ENCODE data around the gene PRKAR2B.

The PRKAR2B gene

GRCh38 chr7:107100824-107101223, 56.3 kb downstream of the PRKAR2B start:
- TF ChIP-seq, protein P1, sequence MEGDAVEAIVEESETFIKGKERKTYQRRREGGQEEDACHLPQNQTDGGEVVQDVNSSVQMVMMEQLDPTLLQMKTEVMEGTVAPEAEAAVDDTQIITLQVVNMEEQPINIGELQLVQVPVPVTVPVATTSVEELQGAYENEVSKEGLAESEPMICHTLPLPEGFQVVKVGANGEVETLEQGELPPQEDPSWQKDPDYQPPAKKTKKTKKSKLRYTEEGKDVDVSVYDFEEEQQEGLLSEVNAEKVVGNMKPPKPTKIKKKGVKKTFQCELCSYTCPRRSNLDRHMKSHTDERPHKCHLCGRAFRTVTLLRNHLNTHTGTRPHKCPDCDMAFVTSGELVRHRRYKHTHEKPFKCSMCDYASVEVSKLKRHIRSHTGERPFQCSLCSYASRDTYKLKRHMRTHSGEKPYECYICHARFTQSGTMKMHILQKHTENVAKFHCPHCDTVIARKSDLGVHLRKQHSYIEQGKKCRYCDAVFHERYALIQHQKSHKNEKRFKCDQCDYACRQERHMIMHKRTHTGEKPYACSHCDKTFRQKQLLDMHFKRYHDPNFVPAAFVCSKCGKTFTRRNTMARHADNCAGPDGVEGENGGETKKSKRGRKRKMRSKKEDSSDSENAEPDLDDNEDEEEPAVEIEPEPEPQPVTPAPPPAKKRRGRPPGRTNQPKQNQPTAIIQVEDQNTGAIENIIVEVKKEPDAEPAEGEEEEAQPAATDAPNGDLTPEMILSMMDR (IDR thresholded peaks at IDR 0.05; ENCODE audit: extremely low read depth, insufficient read depth, missing control alignments) = no peak
- no peak for DNase-seq (ENCODE audit: low spot score)
- in situ Hi-C loops (cut with MboI; ENCODE audit: low pct_unique_long_range_greater_than_20kb, low sequenced_read_pairs, unreplicated experiment) = no loop called here

- TF ChIP-seq, protein P1 (IDR thresholded peaks at IDR 0.05; ENCODE audit: extremely low read depth, insufficient read depth, missing control alignments) = no peak
- in situ Hi-C loops (cut with MboI; ENCODE audit: low pct_unique_long_range_greater_than_20kb, low sequenced_read_pairs, unreplicated experiment) = no loop called here
- no peak for DNase-seq (ENCODE audit: low spot score)
Measured at GRCh38 chr7:107103369-107103768, 58.9 kb downstream of the PRKAR2B start.

DNA sequence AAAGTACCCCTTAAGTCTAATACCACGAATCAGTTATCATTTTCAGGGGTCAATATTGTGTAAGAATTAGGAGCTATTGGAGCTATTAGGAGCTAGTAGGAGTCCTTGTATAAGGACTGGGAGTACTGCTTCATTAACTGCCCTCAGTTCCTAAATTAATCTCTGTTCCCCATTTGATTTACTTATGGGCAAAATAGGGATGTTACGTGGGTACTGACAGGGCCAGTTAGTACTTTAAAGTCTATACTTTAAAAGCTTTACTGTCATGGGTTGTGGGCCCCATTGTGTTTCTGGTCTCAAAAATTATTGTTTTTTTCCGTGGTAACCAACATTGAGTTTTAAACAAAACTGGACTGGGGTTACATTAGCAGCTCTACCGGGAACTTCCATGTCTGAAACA, 60.3 kb downstream of the PRKAR2B start:
- DNase-seq (ENCODE audit: low spot score) = no peak
- in situ Hi-C loops (cut with MboI; ENCODE audit: low pct_unique_long_range_greater_than_20kb, low sequenced_read_pairs, unreplicated experiment) = no loop called here
- TF ChIP-seq, protein P1 (IDR thresholded peaks at IDR 0.05; ENCODE audit: extremely low read depth, insufficient read depth, missing control alignments) = no peak

- TF ChIP-seq, protein P1 (IDR thresholded peaks at IDR 0.05; ENCODE audit: extremely low read depth, insufficient read depth, missing control alignments) = no peak
- in situ Hi-C loops (cut with MboI; ENCODE audit: low pct_unique_long_range_greater_than_20kb, low sequenced_read_pairs, unreplicated experiment) = no loop called here
- no peak for DNase-seq (ENCODE audit: low spot score)
Measured at GRCh38 chr7:107105591-107106245, 61.2 kb downstream of the PRKAR2B start.

- no peak for DNase-seq (ENCODE audit: low spot score)
- TF ChIP-seq, protein P1 (IDR thresholded peaks at IDR 0.05; ENCODE audit: extremely low read depth, insufficient read depth, missing control alignments) = no peak
- in situ Hi-C loops (cut with MboI; ENCODE audit: low pct_unique_long_range_greater_than_20kb, low sequenced_read_pairs, unreplicated experiment) = no loop called here
Measured at GRCh38 chr7:107108793-107109371, 64.4 kb downstream of the PRKAR2B start.

GRCh38 chr7:107109955-107110354, 65.5 kb downstream of the PRKAR2B start:
- in situ Hi-C loops (cut with MboI; ENCODE audit: low pct_unique_long_range_greater_than_20kb, low sequenced_read_pairs, unreplicated experiment) = no loop called here
- TF ChIP-seq, protein P1 (IDR thresholded peaks at IDR 0.05; ENCODE audit: extremely low read depth, insufficient read depth, missing control alignments) = no peak
- no peak for DNase-seq (ENCODE audit: low spot score)

Data from GM13977 (cell line).